Measurements from ENCODE around the gene CLPSL2. TPM values are rescaled to one million over a fixed set of nuclear protein-coding genes. Genes with fewer than 3 reads are reported as not detected.

The CLPSL2 gene
- total and polyA plus RNA-seq, 10 of the 15 experiments (the other 5 are each of a cell fraction or from before 2014, with no cell fraction given) = 0.32 to 1.3 TPM; not detected in 8

GRCh38 chr6:35747877-35748276 is 28.5 kb upstream of the CLPSL2 start:
- no peak for TF ChIP-seq E4F1 (IDR thresholded peaks at IDR 0.05; ENCODE audit: borderline replicate concordance, partially characterized antibody)
- TF ChIP-seq KLF5 (IDR thresholded peaks at IDR 0.05; ENCODE audit: partially characterized antibody) = no peak
- no peak for TF ChIP-seq NFYB (IDR thresholded peaks at IDR 0.05; ENCODE audit: insufficient read depth, low read depth, low read length)
- TF ChIP-seq EGR1 (IDR thresholded peaks at IDR 0.05; ENCODE audit: borderline replicate concordance in 1 of 2, low read depth in 2 of 2, low read length in 2 of 2) = no peak
- TF ChIP-seq ZNF384 (IDR thresholded peaks at IDR 0.05; ENCODE audit: borderline replicate concordance, low read depth, low read length) = no peak
- no peak for TF ChIP-seq POLR2AphosphoS2 (IDR thresholded peaks at IDR 0.05; ENCODE audit: low read depth, low read length)
- TF ChIP-seq CREB1 (IDR thresholded peaks at IDR 0.05; ENCODE audit: low read depth) = no peak
- no peak for TF ChIP-seq USF1 (IDR thresholded peaks at IDR 0.05; ENCODE audit: borderline replicate concordance, extremely low read length, insufficient read depth, low read depth, low read length)
- TF ChIP-seq, protein P1, sequence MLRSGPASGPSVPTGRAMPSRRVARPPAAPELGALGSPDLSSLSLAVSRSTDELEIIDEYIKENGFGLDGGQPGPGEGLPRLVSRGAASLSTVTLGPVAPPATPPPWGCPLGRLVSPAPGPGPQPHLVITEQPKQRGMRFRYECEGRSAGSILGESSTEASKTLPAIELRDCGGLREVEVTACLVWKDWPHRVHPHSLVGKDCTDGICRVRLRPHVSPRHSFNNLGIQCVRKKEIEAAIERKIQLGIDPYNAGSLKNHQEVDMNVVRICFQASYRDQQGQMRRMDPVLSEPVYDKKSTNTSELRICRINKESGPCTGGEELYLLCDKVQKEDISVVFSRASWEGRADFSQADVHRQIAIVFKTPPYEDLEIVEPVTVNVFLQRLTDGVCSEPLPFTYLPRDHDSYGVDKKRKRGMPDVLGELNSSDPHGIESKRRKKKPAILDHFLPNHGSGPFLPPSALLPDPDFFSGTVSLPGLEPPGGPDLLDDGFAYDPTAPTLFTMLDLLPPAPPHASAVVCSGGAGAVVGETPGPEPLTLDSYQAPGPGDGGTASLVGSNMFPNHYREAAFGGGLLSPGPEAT (IDR thresholded peaks at IDR 0.05; ENCODE audit: low read depth) = no peak
- no peak for TF ChIP-seq HCFC1 (IDR thresholded peaks at IDR 0.05; ENCODE audit: low read length)
- no peak for TF ChIP-seq GATAD2B (conservative IDR thresholded peaks at IDR 0.05; ENCODE audit: low read depth)
- TF ChIP-seq, protein P2, sequence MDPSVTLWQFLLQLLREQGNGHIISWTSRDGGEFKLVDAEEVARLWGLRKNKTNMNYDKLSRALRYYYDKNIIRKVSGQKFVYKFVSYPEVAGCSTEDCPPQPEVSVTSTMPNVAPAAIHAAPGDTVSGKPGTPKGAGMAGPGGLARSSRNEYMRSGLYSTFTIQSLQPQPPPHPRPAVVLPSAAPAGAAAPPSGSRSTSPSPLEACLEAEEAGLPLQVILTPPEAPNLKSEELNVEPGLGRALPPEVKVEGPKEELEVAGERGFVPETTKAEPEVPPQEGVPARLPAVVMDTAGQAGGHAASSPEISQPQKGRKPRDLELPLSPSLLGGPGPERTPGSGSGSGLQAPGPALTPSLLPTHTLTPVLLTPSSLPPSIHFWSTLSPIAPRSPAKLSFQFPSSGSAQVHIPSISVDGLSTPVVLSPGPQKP (IDR thresholded peaks at IDR 0.05; ENCODE audit: low read depth, low read length) = no peak
- no peak for TF ChIP-seq WRNIP1 (IDR thresholded peaks at IDR 0.05; ENCODE audit: borderline replicate concordance, low read depth, low read length)
- TF ChIP-seq RFX5 (IDR thresholded peaks at IDR 0.05; ENCODE audit: low read depth, low read length) = no peak
- TF ChIP-seq SREBF1 (IDR thresholded peaks at IDR 0.05; ENCODE audit: low read length) = no peak
- no peak for TF ChIP-seq IKZF1 (conservative IDR thresholded peaks at IDR 0.05)
- TF ChIP-seq SMAD5 (IDR thresholded peaks at IDR 0.05; ENCODE audit: low read depth) = no peak
- no peak for TF ChIP-seq ZNF217 (IDR thresholded peaks at IDR 0.05)
- no peak for TF ChIP-seq ZZZ3 (IDR thresholded peaks at IDR 0.05; ENCODE audit: control insufficient read depth, insufficient read length, low read depth)
- in situ Hi-C loops (cut with MboI) = no loop called here
- no peak for FAIRE-seq

More at GRCh38 chr6:35747877-35748276, 28.5 kb upstream of the CLPSL2 start:
- no peak for DNase-seq (ENCODE audit: low read depth, low spot score)
- H3K4me2 ChIP-seq (ENCODE audit: control insufficient read depth, insufficient read depth) = no peak overlapping the region
- no peak overlapping the region for H3K9ac ChIP-seq (ENCODE audit: control insufficient read depth, insufficient read depth, low read length)
- H2AFZ ChIP-seq (ENCODE audit: control insufficient read depth, low read depth, low read length) = no peak overlapping the region
- H3K4me1 ChIP-seq (ENCODE audit: control insufficient read depth, insufficient read depth, low read length) = no peaks in the 10 kb centered on the region
- ChIA-PET SMC1A (ENCODE audit: uncharacterized antibody, unreplicated experiment) (no interaction called here), CTCF (interaction anchor here (2.5 kb wide), 1 partner anchor 11 kb away, joined by 9 read pairs; the partner anchor contains the start of gene ARMC12), POLR2A (no interaction called here), RAD21 (ENCODE audit: unreplicated experiment) (no interaction called here)
- no TSS peak for BruUV-seq (replicated peaks)
- H3K4me3 ChIP-seq = no peak overlapping the region
- no peaks in the 10 kb centered on the region for H4K20me1 ChIP-seq (ENCODE audit: control insufficient read depth, insufficient read depth)
- WGBS (ENCODE audit: insufficient coverage, insufficient replicate concordance, low lambda C conversion rate, missing lambda C conversion rate) = 95% methylated on average over 1 of the region's 1 CpG
- no peak overlapping the region for H3K27ac ChIP-seq (ENCODE audit: control insufficient read depth, insufficient read depth)
- intact Hi-C loops (cut with micrococcal nuclease; ENCODE audit: unreplicated experiment) = no loop called here
- H3K9me3 ChIP-seq (replicated peaks; ENCODE audit: control insufficient read depth, insufficient read depth, low read length) = peaks cover 2% of the 10 kb centered on the region; the same call in 2 of the 3 replicates
- H3K79me2 ChIP-seq (ENCODE audit: control insufficient read depth, insufficient read depth, low read length) = no peaks in the 10 kb centered on the region
- no peaks in the 10 kb centered on the region for H3K27me3 ChIP-seq (replicated peaks in 1 of 2; ENCODE audit: control insufficient read depth in 2 of 2, insufficient read depth in 2 of 2, low read length in 1 of 2)
- H3K36me3 ChIP-seq (ENCODE audit: control insufficient read depth in 2 of 2, insufficient read depth in 2 of 2, low read length in 1 of 2) = no peaks in the 10 kb centered on the region
- no peak for ATAC-seq
